Heart right ventricle (tissue), 16 donors: ENCODE data around the gene GRHL1. TPM values are rescaled to one million over a fixed set of nuclear protein-coding genes. Genes with fewer than 3 reads are reported as not detected.

Experiments
- ATAC-seq, 8 donors: fragments of 200-7000 bp; cut with Tn5 transposase; one replicate each; pipeline ENCODE4 v1.9.1; 2020; ENCODE audit warnings: mild to moderate bottlenecking in 8 of 8, moderate library complexity in 8 of 8, moderate number of reproducible peaks in 1 of 8
- DNase-seq, 2 donors: peaks; one replicate each; pipeline ENCODE4 v3.0.0-alpha.2; 2020
- H3K27ac ChIP-seq, 10 donors: fragments of 200-600 bp; sonication (generic) in 2 of 10; one replicate each; pipeline versions ENCODE4 v1.5.0 to v1.8.0; 2020 to 2022; ENCODE audit warnings: mild to moderate bottlenecking in 3 of 10
- H3K27me3 ChIP-seq, 7 donors: fragments of 200-600 bp; one replicate each; pipeline ENCODE4 v1.8.0; 2021 to 2022; ENCODE audit warnings: mild to moderate bottlenecking in 2 of 7
- H3K36me3 ChIP-seq, 9 donors: fragments of 200-600 bp; sonication (generic) in 1 of 9; one replicate each; pipeline versions ENCODE4 v1.5.0 to v1.8.0; 2020 to 2022; ENCODE audit warnings: mild to moderate bottlenecking in 2 of 9
- H3K4me1 ChIP-seq, 9 donors: fragments of 200-600 bp; sonication (generic) in 1 of 9; one replicate each; pipeline versions ENCODE4 v1.5.0 to v1.8.0; 2020 to 2022; ENCODE audit warnings: mild to moderate bottlenecking in 4 of 9
- H3K4me3 ChIP-seq, 10 donors: fragments of 200-600 bp; sonication (generic) in 2 of 10; one replicate each; pipeline versions ENCODE4 v1.5.0 to v1.8.0; 2020 to 2022; ENCODE audit warnings: mild to moderate bottlenecking in 7 of 10, moderate library complexity in 2 of 10
- H3K9me3 ChIP-seq, 11 donors: fragments of 200-600 bp in 10 of 11; sonication (generic) in 2 of 11; one replicate each; pipeline versions ENCODE4 v1.5.0 to v1.8.0; 2013 to 2022; ENCODE audit warnings: mild to moderate bottlenecking in 2 of 11, control low read depth in 1 of 11, moderate library complexity in 1 of 11
- WGBS, 2 donors: extraction: QIAGEN DNeasy Blood & Tissue Kit; methylation state at CpG; one replicate each; pipeline ENCODE4 v1.1.7; 2013; ENCODE audit warnings: inconsistent platforms in 1 of 2; 5-methylcytosine and 5-hydroxymethylcytosine counted together
- intact Hi-C, 10 donors: fragments of 100-400 bp; cut with DNase I; formaldehyde crosslinking; loops; one replicate each; pipeline versions ENCODE4 v1.11.1 to v1.14.2; 2022
- polyA plus RNA-seq, 2 donors: library from polyadenylated mRNA; stranded (reverse); fragments of 200-250 nt; gene quantifications; one replicate each; pipeline ENCODE4 v1.2.3, GENCODE V29; 2013
- total RNA-seq, 10 donors: library from RNA; stranded (reverse); fragmentation: NEBNext Ultra II Directional in 3 of 10; extraction: Animal tissue kit (Norgen Biotek cat#: 25700) in 3 of 10; gene quantifications; one replicate each; pipeline versions ENCODE4 v1.2.1 to v1.2.4, GENCODE V29; 2021 to 2023
- TF ChIP-seq, protein P1 (sequence below), 9 donors: fragments of 200-600 bp; sonication (generic) in 2 of 9; IDR thresholded peaks; one replicate each; pipeline versions ENCODE4 v1.5.0 to v1.8.0; 2021 to 2022; ENCODE audit warnings: antibody characterized with exemption in 9 of 9, mild to moderate bottlenecking in 5 of 9, moderate library complexity in 1 of 9
- donor health status: Arrhythmogenic right ventricular cardiomyopathy.
- donor health status: ischemic (EF 13 %, LVEDD 7.1; RV severe dilation, severe dysfunction).
- donor health status: healthy with polysubstance abuse.
- donor health status: DM: no; HTN: yes; CAD: no.
- donor health status: DM: no; HTN: no; CAD: no.
- donor health status: ischemic (EF 25% LVEDD 6.9; RV normal size, moderate dysfunction).
- donor health status: ischemic (EF 25% LVEDD 5.7; RV mildly dilated, moderate dysfunction).
- donor health status: healthy.
- donor health status: DM: yes; HTN: yes; CAD: no.
- donor health status: Ischemic cardiomyopathy.
- donor health status: ischemic (EF 35%, LVEDD 5.7; RV mildly dilated, moderate dysfunction).
- donor health status: nonischemic (EF 11% LVEDD 7.7; RV severe dilation, severe dysfunction).
- donor health status: DM: yes; HTN: yes; CAD: no.
- donor health status: PGD.
- donor health status: ischemic (EF 29% LVEDD 5.4; RV normal size, mild dysfunction).
- donor health status: nonischemic (EF 23%, LVEDD 6.1; RV moderate dilation, normal function).

GRHL1 gene
- total and polyA plus RNA-seq, 12 donors: 0.29 to 3.0 (median 0.90) TPM

DNA sequence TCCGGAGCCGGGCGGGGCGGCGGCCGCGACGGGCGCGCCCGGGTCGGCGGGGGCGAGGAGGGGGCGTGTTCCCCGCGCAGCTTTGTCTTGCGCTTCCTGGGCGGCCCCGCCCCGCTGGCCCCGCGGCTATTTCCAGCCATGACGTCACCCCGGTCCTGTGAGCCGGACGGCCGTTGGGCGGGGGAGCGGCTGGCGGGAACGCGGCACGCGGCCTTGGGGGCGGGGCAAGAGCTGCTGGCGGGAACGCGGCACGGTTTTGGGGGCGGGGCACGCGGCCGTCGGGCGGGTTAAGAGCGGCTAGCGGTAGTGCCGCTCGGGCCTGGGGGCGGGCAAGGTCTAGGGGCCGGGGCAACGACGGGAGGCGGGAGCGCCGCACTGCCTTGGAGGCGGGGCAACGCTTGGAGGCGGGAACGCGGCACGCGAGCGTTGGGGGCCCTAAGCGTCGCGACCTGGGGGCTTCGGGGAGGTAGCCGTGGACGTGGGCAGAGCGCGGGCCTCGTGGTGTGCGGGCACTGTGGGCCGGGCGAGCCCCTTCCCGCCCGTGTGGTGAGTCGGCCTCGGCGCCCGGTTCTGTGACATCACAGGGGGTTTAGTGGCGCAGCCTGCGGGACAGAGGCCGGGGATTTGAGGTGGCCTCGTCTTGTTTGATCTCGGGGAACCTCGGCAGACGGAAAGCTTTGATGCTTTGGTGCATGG is 92.6 kb downstream of the GRHL1 start:
- TF ChIP-seq, protein P1, sequence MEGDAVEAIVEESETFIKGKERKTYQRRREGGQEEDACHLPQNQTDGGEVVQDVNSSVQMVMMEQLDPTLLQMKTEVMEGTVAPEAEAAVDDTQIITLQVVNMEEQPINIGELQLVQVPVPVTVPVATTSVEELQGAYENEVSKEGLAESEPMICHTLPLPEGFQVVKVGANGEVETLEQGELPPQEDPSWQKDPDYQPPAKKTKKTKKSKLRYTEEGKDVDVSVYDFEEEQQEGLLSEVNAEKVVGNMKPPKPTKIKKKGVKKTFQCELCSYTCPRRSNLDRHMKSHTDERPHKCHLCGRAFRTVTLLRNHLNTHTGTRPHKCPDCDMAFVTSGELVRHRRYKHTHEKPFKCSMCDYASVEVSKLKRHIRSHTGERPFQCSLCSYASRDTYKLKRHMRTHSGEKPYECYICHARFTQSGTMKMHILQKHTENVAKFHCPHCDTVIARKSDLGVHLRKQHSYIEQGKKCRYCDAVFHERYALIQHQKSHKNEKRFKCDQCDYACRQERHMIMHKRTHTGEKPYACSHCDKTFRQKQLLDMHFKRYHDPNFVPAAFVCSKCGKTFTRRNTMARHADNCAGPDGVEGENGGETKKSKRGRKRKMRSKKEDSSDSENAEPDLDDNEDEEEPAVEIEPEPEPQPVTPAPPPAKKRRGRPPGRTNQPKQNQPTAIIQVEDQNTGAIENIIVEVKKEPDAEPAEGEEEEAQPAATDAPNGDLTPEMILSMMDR (IDR thresholded peaks at IDR 0.05): no peak
- Histone ChIP-seq H3K27ac (peak overlapping the region; percentile 93 to 100 (median 98)), H3K36me3 (peaks cover 0 to 33% (median 24%) of the 10 kb centered on the region in 9 donors), H3K4me3 (peak overlapping the region; percentile 51 to 89 (median 64)), H3K9me3 (no peaks in the 10 kb centered on the region), H3K4me1 (peaks cover 9 to 86% (median 73%) of the 10 kb centered on the region in 9 donors), H3K27me3 (no peaks in the 10 kb centered on the region)
- intact Hi-C loops: loop anchor here in 1 of 10 donors (10.0 kb wide), 1 partner anchor 229 kb away; no protein-coding TSS in a partner anchor
- ATAC-seq (peak; percentile 73 to 84 (median 78)), DNase-seq (peak; percentile 99)
- WGBS, 2 donors: 8 to 15% methylated on average over 59 to 81 of the region's 90 CpGs

DNA sequence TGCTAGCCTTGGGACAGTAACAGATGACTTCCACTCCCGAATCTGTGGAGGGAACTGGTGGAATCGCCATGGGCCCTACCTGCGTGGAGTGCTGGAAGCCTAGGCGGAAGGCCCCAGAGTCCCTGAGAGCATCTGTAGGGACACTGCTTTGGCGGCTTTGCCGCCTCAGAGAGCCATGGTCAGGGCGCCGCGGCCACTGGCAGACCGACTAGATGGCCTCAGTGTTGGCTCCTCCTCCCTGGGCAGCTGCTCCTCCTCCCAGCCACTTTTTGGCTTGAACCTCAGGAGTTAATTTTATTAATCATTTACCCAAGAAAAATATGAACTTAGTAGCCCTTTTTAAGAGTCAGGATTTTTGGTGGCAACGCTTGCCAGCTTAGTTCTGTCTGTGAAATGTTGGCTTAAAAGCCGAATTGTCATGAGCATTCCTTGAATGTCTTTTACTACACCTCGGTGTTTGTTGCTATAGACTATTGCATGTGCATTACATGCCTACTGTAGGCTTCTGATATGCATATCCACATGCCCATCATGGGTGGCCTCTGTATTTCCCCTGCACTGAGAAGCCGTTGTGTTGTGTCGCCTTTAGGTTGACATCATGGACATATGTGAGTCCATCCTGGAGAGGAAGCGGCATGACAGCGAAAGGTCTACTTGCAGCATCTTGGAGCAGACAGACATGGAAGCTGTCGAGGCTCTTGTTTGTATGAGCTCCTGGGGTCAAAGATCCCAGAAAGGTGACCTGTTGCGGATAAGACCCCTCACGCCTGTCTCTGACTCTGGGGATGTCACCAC is 94.3 kb downstream of the GRHL1 start:
- Histone ChIP-seq H3K4me3 (peak overlapping the region in 8 of 10 donors; percentile 52 to 89 (median 64)), H3K36me3 (peaks cover 0 to 48% (median 28%) of the 10 kb centered on the region in 9 donors), H3K27ac (peak overlapping the region in 9 of 10 donors; percentile 8 to 100 (median 98)), H3K9me3 (no peaks in the 10 kb centered on the region), H3K27me3 (no peaks in the 10 kb centered on the region), H3K4me1 (peaks cover 11 to 87% (median 66%) of the 10 kb centered on the region in 9 donors)
- DNase-seq: no peak
- TF ChIP-seq, protein P1 (IDR thresholded peaks at IDR 0.05): no peak
- 68 to 81% methylated on average over 20 of the region's 20 CpGs for WGBS, 2 donors
- intact Hi-C loops: loop anchor here in 8 of 10 donors (2.0 to 10.0 kb wide), 4 partner anchors 58 to 233 kb away; no protein-coding TSS in a partner anchor
- ATAC-seq: no peak

DNA sequence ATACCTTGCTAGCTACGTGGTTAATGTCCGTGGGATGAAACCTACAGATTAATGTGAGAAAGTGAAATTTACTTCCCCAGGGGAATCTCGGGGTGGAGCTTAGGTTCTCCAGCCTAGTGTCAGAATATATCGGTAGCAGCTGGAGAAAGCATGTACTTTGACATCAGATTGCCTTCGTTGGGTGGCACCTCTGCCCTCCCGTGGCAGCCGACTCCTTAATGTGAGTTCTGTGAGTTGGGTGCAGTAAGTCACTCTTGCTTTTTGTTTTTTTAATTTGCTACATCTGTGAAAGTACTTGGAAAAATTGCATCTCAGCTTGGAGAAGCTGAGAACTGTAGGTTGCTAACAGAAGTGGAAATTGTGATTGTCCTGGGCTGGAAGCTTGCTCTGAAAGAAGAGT is 95.4 kb downstream of the GRHL1 start:
- intact Hi-C loops: loop anchor here in 8 of 10 donors (1.0 to 10.0 kb wide), 5 partner anchors 60 to 235 kb away; no protein-coding TSS in a partner anchor
- TF ChIP-seq, protein P1 (IDR thresholded peaks at IDR 0.05): no peak
- no peak for DNase-seq
- Histone ChIP-seq H3K27ac (peak overlapping the region in 3 of 10 donors; percentile 20 to 100 (median 48)), H3K9me3 (no peaks in the 10 kb centered on the region), H3K36me3 (peaks cover 0 to 60% (median 29%) of the 10 kb centered on the region in 9 donors), H3K27me3 (no peaks in the 10 kb centered on the region), H3K4me1 (peaks cover 11 to 76% (median 59%) of the 10 kb centered on the region in 9 donors), H3K4me3 (no peak overlapping the region)
- ATAC-seq: no peak
- 48 to 57% methylated on average over 7 of the region's 7 CpGs for WGBS, 2 donors
